K562 (cell line): ENCODE measurements around the gene VASH1. TPM values are rescaled to one million over a fixed set of nuclear protein-coding genes. Genes with fewer than 3 reads are reported as not detected.

Experiments
- ATAC-seq: fragments of 200-7000 bp; cut with Tn5 transposase; 3 replicates; pipeline ENCODE4 v1.9.1; 2020; ENCODE audit warnings: moderate library complexity
- BruUV-seq: library from RNA; stranded (reverse); fragments of 400-500 nt; replicated peaks from 2 replicates; lab custom pipeline; 2021; lab: Mats Ljungman, UMichigan
- CTCF ChIA-PET: fragments of 300-600 bp; formaldehyde crosslinking; extraction: SDS; loops from one replicate; lab custom pipeline; 2021; ENCODE audit warnings: low intra/inter-chr PET ratio; lab: Yijun Ruan, JAX
- POLR2A ChIA-PET: fragments of 300-600, 350-650 bp; sonication (Branson Sonifier 250); formaldehyde crosslinking; extraction: SDS; loops from one replicate; lab custom pipeline; 2021; ENCODE audit warnings: antibody characterized with exemption, inconsistent platforms; lab: Yijun Ruan, JAX
- DNase-seq, 4 experiments: peaks; one replicate each; pipeline versions ENCODE4 v3.0.0 to v3.0.0-alpha.2; 2011 to 2018; ENCODE audit warnings: low spot score in 3 of 4, mixed read lengths in 3 of 4; ENCODE audit errors: extremely low read depth in 1 of 4
- FAIRE-seq: peaks from 2 replicates; lab custom pipeline; 2011; peaks lifted over from hg19 to GRCh38; lab: Jason Lieb, UNC
- H2AFZ ChIP-seq: 2 replicates; pipeline ENCODE4 v1.6.0; 2011; ENCODE audit warnings: low read depth, low read length, control low read depth, inconsistent platforms
- H3K27ac ChIP-seq: fragments of 200-600 bp; 3 replicates; pipeline ENCODE4 v1.8.0; 2011; ENCODE audit warnings: low read depth, mild to moderate bottlenecking, control low read depth, inconsistent platforms, low read length, moderate library complexity, mixed read lengths; ENCODE audit errors: extremely low read depth
- H3K27me3 ChIP-seq, 2 experiments: fragments of 300-600 bp in 1 of 2; 2 replicates in 1 of 2; 3 replicates in 1 of 2; pipeline versions ENCODE4 v1.6.0 to v1.8.0; 2011; ENCODE audit warnings: inconsistent platforms in 2 of 2, low read length in 2 of 2, mild to moderate bottlenecking in 1 of 2, mixed read lengths in 1 of 2, moderate library complexity in 1 of 2; ENCODE audit not compliant: control insufficient read depth in 2 of 2, insufficient read depth in 2 of 2
- H3K36me3 ChIP-seq: fragments of 300-600 bp; 3 replicates; pipeline ENCODE4 v1.8.0; 2011; ENCODE audit warnings: mild to moderate bottlenecking, low read length, inconsistent platforms; ENCODE audit not compliant: control insufficient read depth, insufficient read depth
- H3K4me1 ChIP-seq, 2 experiments: fragments of 200-600 bp in 1 of 2; replicated peaks in 1 of 2; 2 replicates in 1 of 2; 3 replicates in 1 of 2; pipeline versions ENCODE4 v1.5.1 to v1.8.0; 2011; ENCODE audit warnings: inconsistent platforms in 2 of 2, low read length in 2 of 2, mild to moderate bottlenecking in 1 of 2, mixed read lengths in 1 of 2, moderate library complexity in 1 of 2; ENCODE audit not compliant: control insufficient read depth in 2 of 2, insufficient read depth in 2 of 2
- H3K4me2 ChIP-seq: 2 replicates; pipeline ENCODE4 v1.6.1; 2011; ENCODE audit warnings: low read length, control low read depth, inconsistent platforms, mixed read lengths; ENCODE audit not compliant: insufficient read depth
- H3K4me3 ChIP-seq: fragments of 200-600 bp; sonication (generic), shearing (Covaris generic); 2 replicates; pipeline ENCODE4 v1.5.1; 2016; ENCODE audit warnings: control low read depth, inconsistent platforms
- H3K79me2 ChIP-seq: fragments of 200-600 bp; 3 replicates; pipeline ENCODE4 v1.8.0; 2011; ENCODE audit warnings: low read length, inconsistent platforms; ENCODE audit not compliant: control insufficient read depth, insufficient read depth
- H3K9ac ChIP-seq, 2 experiments: 2 replicates each; pipeline versions ENCODE4 v1.6.0 to v1.6.1; 2011; ENCODE audit warnings: low read depth in 2 of 2, low read length in 2 of 2, control low read depth in 1 of 2, inconsistent platforms in 1 of 2, mild to moderate bottlenecking in 1 of 2, mixed read lengths in 1 of 2; ENCODE audit not compliant: insufficient read depth in 1 of 2
- H3K9me1 ChIP-seq: one replicate; pipeline ENCODE4 v1.6.0; 2011; ENCODE audit warnings: inconsistent platforms, mild to moderate bottlenecking, low read length, moderate library complexity; ENCODE audit not compliant: control insufficient read depth, insufficient read depth
- H3K9me3 ChIP-seq: replicated peaks from 2 replicates; pipeline ENCODE4 v1.5.1; 2011; ENCODE audit warnings: low read depth, low read length, inconsistent platforms; ENCODE audit not compliant: control insufficient read depth, insufficient read depth
- H4K20me1 ChIP-seq: replicated peaks from 2 replicates; pipeline ENCODE4 v1.6.1; 2011; ENCODE audit warnings: low read length, inconsistent platforms, mixed read lengths; ENCODE audit not compliant: control insufficient read depth, insufficient read depth
- ATF3 ChIP-seq, 2 experiments: fragments of 450-650 bp in 1 of 2; sonication (generic) in 1 of 2; formaldehyde crosslinking in 1 of 2; IDR thresholded peaks in 1 of 2; conservative IDR thresholded peaks in 1 of 2; 2 replicates each; pipeline versions ENCODE4 v1.6.1 to v1.8.1; 2016 to 2023; ENCODE audit warnings: mild to moderate bottlenecking in 2 of 2, moderate library complexity in 2 of 2, inconsistent platforms in 1 of 2, missing genetic modification reagents in 1 of 2
- FOXP4 ChIP-seq: sonication (generic); formaldehyde crosslinking; IDR thresholded peaks from 2 replicates; pipeline ENCODE4 v1.8.0; 2022; ENCODE audit warnings: mild to moderate bottlenecking, missing genetic modification reagents, borderline replicate concordance
- MGA ChIP-seq: fragments of 450-650 bp; IDR thresholded peaks from 2 replicates; pipeline ENCODE4 v1.6.1; 2016; ENCODE audit warnings: mild to moderate bottlenecking, moderate library complexity
- NR4A1 ChIP-seq, 2 experiments: fragments of 250-450 bp in 1 of 2; fragments of 450-650 bp in 1 of 2; sonication (Bioruptor Pico) in 1 of 2; IDR thresholded peaks; 2 replicates each; pipeline versions ENCODE4 v1.4.0 to v1.6.1; 2016 to 2020; ENCODE audit warnings: mild to moderate bottlenecking in 2 of 2, missing compliant biosample characterization in 1 of 2, missing genetic modification characterization in 1 of 2, moderate library complexity in 1 of 2
- TAF9B ChIP-seq: fragments of 450-650 bp; IDR thresholded peaks from 2 replicates; pipeline ENCODE4 v1.6.1; 2018; ENCODE audit warnings: mild to moderate bottlenecking; ENCODE audit not compliant: partially characterized antibody
- TCFL5 ChIP-seq: fragments of 250-450 bp; sonication (Bioruptor Pico); conservative IDR thresholded peaks from 2 replicates; pipeline ENCODE4 v1.6.1; 2021; ENCODE audit warnings: mild to moderate bottlenecking, moderate library complexity, matching md5 sums
- ZZZ3 ChIP-seq: fragments of 450-650 bp; IDR thresholded peaks from 2 replicates; pipeline ENCODE4 v1.6.1; 2016; ENCODE audit warnings: antibody characterized with exemption, mild to moderate bottlenecking, moderate library complexity
- WGBS: fragments of 100-300 bp; shearing (Covaris generic); methylation state at CpG from one replicate; pipeline ENCODE4 v1.1.6; 2016; ENCODE audit warnings: low coverage, mixed read lengths; ENCODE audit not compliant: insufficient coverage; ENCODE audit errors: missing lambda C conversion rate; 5-methylcytosine and 5-hydroxymethylcytosine counted together
- in situ Hi-C: fragments of 300-500 bp; cut with MboI; formaldehyde crosslinking; loops from 4 replicates; pipeline ENCODE4 v1.15.0; 2018; ENCODE audit warnings: inconsistent platforms, mixed read lengths
- intact Hi-C: fragments of 100-400 bp; cut with micrococcal nuclease; formaldehyde crosslinking; loops from 2 replicates; pipeline ENCODE4 v1.14.2; 2022
- polyA plus RNA-seq, 8 experiments: library from polyadenylated mRNA; depleted of rRNA in 4 of 8; stranded (reverse) in 5 of 8; unstranded in 3 of 8; fragments of >200 nt; fragmentation: Nextera tagmentation in 2 of 8; fragmentation: Illumina TruSeq in 1 of 8; extraction: Ambion mirVana in 2 of 8; extraction: Trizol in 1 of 8; gene quantifications; 2 replicates each; pipeline versions ENCODE4 v1.2.1 to v1.2.3, GENCODE V29; 2011 to 2014; ENCODE audit warnings: inconsistent platforms in 1 of 8, missing spikeins in 1 of 8
- total RNA-seq, 7 experiments: library from RNA; depleted of rRNA in 6 of 7; stranded (reverse); fragments of >200 nt in 6 of 7; fragmentation: Illumina TruSeq in 2 of 7; extraction: Trizol in 2 of 7; gene quantifications; 2 replicates each; pipeline versions ENCODE4 v1.2.1 to v1.2.3, GENCODE V29; 2011 to 2021; ENCODE audit warnings: low replicate concordance in 1 of 7

VASH1 gene
- total and polyA plus RNA-seq, 9 of the 15 experiments (the other 6 are each of a cell fraction or from before 2014, with no cell fraction given): 0.01 to 0.43 (median 0.13) TPM; not detected in 1

- H3K27me3 ChIP-seq: peaks cover 0 to 31% of the 10 kb centered on the region in 2 experiments; a peak in 3 of 5 replicates
- POLR2A ChIA-PET: no interaction called here
- CTCF ChIA-PET: no interaction called here
- H3K9me3 ChIP-seq: no peaks in the 10 kb centered on the region
- no peaks in the 10 kb centered on the region for H4K20me1 ChIP-seq
- WGBS: 0% methylated on average over 7 of the region's 7 CpGs
- in situ Hi-C loops: no loop called here
- H3K9ac ChIP-seq: no peak overlapping the region
- no peak for ATAC-seq
- intact Hi-C loops: no loop called here
- no peak overlapping the region for H3K27ac ChIP-seq
- no peaks in the 10 kb centered on the region for H3K4me1 ChIP-seq
- H3K4me2 ChIP-seq: no peak overlapping the region
- no TSS peak for BruUV-seq
- H3K4me3 ChIP-seq: no peak overlapping the region
- no peaks in the 10 kb centered on the region for H3K9me1 ChIP-seq
- H2AFZ ChIP-seq: no peak overlapping the region
- H3K79me2 ChIP-seq: no peaks in the 10 kb centered on the region
- no peak for DNase-seq
- H3K36me3 ChIP-seq: no peaks in the 10 kb centered on the region
- FAIRE-seq: no peak
- no peak for TF ChIP-seq MGA
- no peak for TF ChIP-seq NR4A1 (CRISPR knock-in tag; IDR thresholded peaks at IDR 0.05)
- TF ChIP-seq NR4A1 (tag; IDR thresholded peaks at IDR 0.05): no peak
- no peak for TF ChIP-seq ATF3 (IDR thresholded peaks at IDR 0.05)
- TF ChIP-seq ATF3 (CRISPR knock-in tag; conservative IDR thresholded peaks at IDR 0.05): no peak
- no peak for TF ChIP-seq ZZZ3
- TF ChIP-seq FOXP4 (CRISPR knock-in tag): no peak
- no peak for TF ChIP-seq TAF9B
- TF ChIP-seq TCFL5 (CRISPR knock-in tag): no peak
Measured at GRCh38 chr14:76754586-76754985, 6.7 kb upstream of the VASH1 start.
